NOMO-1 treated with DMSO at 0.1 percent for 48 hours (cell line): ENCODE data around the gene HAUS8.
A peak's percentile ranks its signal among the peaks of the same experiment; 100 is the strongest.
"Not testable (repeated sequence)": the region's sequence is repeated elsewhere in the genome, so short reads cannot be mapped to it uniquely, and the experiment has no call there.

ENCODE experiments used
- DNase-seq: peaks from one replicate; lab custom pipeline; 2025; ENCODE audit not compliant: unreplicated experiment; lab: John Stamatoyannopoulos, UW

The HAUS8 gene

GRCh38 chr19:17037184-17037583 is 38.1 kb downstream of the HAUS8 start:
- DNase-seq = no peak

DNA sequence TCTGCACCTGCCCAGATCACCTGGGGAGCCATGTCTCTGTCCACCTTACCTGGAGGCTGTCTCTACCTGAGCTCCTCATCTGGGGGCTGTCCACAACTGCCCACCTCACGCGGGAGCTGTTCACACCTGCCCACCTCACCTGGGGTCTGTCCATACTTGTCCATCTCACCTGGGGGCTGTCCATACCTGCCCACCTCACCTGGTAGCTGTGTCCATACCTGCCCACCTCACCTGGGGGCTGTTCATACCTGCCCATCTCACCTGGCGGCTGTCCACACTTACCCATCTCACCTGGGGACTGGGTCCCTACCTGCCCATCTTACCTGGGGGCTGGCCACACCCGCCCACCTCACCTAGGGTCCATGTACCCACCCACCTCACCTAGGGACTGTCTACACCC is 38.6 kb downstream of the HAUS8 start:
- no peak for DNase-seq

GRCh38 chr19:17035842-17036424 is 39.3 kb downstream of the HAUS8 start:
- peak; percentile 75 for DNase-seq

- no peak for DNase-seq
Observed at GRCh38 chr19:17031741-17032140, 43.5 kb downstream of the HAUS8 start.

DNA sequence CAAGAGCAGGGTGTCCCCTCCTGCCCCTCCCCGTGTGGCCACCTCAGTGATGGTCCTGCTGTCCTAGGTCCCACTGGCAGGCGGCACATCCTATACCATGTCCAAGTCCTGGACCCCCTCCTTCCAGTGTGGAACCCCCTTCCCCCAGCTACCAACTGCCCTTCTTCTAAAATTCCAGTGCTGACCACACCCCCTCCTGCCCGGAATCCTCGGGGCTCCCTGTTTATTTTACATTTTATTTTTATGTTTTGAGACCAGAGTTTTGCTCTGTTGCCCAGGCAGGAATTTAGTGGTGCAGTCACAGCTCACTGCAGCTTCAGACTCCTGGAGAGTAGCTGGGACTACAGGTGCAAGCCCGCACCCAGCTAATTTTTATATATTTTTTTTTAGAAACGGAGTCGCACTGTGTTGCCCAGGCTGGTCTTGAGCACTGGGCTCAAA is 47.7 kb downstream of the HAUS8 start:
- no peak for DNase-seq

DNA sequence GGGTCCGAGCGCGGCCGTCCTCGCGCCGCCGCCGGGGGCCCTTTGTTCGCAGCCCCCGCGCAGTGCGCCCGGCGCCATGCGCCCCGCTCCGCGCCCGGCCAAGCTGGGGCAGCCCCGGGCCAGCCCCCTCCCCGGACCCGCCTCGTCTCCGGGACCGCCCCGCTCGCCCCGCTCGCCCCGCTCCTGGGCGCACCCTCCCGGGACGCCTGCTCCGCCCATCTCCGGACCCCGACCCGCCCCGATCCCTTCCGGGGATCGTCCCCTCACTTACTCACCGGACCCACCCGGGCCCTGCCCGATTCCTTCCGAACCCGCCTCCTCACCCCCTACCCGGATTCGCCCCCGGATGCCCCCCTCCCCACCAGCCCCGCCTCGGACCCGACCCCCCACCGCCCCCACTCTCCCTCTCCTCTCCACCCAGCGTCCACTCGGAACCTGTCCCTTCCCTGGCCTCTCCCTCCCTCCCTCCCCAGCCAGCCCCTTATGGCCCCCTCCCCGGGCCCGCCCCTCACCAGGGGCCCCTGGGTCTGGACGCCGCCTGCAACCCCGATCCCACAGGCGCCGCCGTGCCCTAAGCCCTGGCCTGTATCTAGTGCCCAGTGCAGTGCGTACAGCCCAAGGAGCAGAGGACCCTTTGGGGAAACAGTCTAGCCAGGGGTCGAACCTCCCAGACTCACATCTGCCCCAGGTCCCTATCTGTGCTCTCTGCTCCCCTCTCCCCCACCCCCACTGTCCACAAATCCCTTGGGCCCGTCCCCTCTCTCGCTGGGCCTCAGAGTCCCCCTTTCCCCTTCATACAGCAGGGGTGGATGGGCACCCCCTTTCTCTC is 48.3 kb downstream of the HAUS8 start, which contains the start of gene CPAMD8:
Gene CPAMD8, minus strand, starts transcription at position 105 of the 829 bp plus-strand sequence. CDS start 168 bp downstream, outside the sequence.
- DNase-seq = no peak

DNA sequence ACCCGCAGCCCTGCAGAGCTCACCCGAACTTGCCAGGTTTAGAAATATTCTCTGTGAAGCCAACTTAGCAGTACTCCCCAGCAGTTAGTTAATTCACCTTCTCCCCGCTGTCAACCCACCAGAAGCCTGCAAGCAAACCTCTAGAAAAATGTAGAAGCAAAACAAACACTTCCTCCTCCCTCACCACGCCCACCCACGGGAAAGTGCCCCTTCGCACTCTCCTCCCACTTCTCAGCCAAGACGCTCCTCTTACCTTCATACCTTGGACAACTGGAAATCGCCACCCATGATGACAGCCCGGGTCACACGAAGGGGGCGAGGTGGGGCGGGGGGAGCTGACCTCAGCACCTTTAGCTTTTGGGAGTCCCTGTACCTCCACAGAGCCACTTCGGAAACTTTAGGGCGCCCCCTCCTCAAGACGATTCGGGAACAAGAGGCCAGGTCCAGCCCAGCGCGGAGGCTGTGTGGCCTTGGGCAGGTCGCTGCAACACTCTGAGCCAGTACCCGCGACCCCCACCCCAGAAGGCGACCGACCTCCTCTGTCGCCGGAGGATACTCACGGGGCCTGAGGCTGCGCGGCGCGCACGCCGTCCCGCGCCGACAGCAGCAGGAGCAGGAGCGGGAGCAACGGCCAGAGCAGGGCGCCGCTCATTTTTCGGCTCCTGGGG is 49.1 kb downstream of the HAUS8 start:
- peak; percentile 76 for DNase-seq

DNA sequence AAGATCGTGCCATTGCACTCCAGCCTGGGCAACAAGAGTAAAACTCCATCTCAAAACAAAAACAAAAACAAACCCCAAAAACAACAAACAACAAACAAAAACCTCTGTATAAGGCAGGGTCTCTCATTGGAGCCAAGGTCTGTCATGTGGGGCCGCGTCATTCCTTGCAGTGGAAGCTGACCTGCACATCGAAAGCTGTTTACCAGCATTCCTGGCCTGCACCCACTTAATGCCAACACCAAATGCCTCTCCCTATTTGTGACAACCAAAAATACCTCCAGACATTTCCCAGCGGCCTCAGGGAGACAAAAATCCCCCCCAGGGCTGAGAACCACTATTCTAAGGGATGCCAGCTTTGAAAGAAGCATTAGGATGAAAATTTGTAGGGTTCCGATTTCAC is 49.9 kb downstream of the HAUS8 start:
- DNase-seq = no peak

- DNase-seq = not testable (repeated sequence)
Observed at GRCh38 chr19:17024941-17025340, 50.3 kb downstream of the HAUS8 start.

DNA sequence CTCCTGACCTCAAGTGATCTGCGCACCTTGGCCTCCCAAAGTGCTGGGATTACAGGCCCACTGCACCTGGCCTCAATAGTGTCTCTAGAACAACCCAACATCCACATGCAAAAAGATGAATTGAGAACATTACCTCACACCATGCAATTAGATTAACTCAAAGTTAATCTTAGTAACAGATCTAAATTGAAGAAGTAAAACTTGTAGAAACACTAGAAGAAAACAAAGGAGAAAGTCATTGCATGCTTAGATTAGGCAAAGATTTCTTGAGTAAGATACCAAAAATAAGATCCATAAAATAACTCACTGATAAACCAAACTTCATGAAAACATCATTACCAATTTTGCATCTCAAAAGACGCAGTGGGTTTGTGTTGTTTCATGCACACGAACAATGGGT is 51.4 kb downstream of the HAUS8 start:
- DNase-seq = peak; percentile 4

GRCh38 chr19:17022738-17023137 is 52.5 kb downstream of the HAUS8 start:
- no peak for DNase-seq

DNA sequence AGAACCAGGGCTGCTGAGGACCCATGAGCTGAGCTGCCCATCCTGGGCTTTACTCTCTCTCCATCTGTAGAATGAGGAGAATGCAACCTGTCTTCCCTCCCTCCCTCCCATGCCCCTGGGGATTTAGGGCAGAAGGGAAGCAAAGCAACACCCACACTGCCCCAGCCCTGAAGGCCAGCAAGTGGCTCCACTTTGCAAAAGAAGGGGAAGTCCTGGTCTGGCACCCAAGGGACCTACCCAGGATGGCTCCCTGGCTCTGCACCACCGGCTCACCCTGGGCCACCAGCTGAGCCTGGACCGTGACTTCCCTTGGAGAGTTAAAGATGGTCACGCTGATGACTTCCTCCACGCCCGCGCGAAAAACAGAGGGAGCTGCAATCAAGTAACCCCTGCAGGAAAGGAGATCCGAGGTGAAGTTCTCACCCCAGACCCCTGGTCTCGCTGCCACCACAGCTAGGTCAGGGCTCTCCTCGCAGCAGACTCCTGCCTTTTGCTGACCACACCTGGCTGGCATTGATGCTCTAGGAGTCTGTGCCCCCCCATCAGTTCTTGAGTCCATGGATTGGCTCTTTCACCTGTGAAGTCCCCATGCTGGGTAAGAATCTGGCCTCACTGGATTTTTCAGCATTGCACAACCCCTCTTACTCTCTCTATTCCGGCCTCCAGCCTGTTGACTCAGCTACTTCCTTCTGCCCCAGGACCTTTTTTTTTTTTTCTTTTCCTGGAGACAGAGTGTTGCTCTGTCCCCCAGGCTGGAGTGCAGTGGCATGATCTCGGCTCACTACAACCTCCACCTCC is 53.3 kb downstream of the HAUS8 start:
- DNase-seq = peak; percentile 63

DNA sequence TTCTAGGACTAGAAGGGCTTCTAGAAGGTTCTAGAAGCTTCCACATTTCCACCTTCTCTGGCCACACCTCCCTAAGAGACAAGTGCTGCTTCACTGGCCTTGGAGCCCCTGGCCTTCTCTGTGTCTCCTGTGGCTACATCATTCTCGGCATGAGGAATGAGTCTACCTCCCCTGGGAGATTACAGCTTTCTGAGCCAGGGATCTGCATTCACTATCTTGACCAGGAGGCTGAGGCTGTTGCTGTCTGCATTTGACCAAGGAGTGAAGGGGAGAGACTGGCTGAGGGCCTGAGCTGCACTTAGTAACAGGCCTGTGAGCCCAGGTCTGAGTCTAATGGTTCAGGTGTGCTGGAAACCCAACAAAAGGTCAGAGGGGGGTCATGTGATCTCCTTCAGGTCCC is 53.9 kb downstream of the HAUS8 start:
- no peak for DNase-seq

GRCh38 chr19:17020823-17021222 is 54.4 kb downstream of the HAUS8 start:
- no peak for DNase-seq

DNA sequence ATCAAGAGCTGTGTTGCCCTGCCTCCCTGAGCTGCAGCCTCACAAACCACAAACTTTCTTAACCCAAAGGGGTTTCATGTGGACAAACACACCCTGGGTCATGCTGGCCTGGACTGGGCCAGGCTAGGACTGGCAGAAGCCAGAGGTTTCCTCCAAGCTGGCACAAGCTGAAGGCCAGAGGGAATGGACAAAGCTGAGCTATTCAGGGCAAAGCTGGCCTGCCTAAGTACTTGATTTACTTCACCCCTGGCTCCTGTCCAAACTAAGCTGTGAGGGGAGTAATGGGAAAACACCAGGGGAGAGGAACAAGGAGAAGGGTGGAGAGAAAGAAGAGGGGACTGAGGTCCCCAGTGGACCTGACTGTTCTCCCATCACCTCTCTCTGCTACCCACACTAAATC is 54.9 kb downstream of the HAUS8 start:
- DNase-seq = no peak

DNA sequence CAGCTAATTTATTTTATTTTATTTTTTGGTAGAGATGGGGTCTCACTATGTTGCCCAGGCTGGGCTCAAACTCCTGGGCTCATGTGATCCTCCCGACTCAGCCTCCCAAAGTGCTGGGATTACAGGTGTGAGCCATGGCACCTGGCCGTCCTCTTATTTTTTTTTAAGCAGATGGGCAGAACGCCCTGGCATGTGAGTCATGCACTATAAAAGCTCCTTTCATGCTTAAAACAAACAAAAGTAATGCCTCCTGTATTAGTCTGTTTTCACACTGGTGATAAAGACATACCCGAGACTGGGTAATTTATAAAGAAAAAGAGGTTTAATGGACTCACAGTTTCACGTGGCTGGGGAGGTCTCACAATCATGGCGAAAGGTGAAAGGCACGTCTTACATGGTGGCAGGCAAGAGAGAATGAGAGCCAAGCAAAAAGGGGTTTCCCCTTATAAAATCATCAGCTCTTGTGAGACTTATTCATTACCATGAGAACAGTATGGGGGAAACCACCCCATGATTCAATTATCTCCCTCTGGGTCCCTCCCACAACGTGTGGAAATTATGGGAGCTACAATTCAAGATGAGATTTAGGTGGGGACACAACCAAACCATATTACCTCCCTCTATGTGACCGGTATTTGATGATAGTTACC is 60.9 kb downstream of the HAUS8 start:
- DNase-seq = not testable (repeated sequence)

DNA sequence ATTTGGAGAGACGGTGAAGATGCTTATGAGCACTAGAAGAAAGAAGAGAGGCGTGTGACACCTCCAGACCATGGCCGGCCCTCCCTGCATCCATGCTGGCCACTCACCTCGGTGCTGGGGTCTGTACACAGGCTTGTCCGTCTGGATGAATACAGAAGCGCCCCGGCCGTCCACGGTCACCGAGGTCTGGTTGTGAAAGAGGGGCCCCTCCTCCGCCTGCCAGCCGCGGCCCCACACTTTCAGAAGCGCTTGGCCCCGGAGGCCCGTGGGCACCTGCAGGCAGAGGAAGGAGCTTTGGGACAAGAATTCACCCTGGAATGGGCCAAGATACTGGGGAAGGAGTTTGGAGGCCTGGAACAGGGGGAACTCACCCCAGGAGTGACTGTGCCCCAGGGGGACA is 63.8 kb downstream of the HAUS8 start:
- no peak for DNase-seq

DNA sequence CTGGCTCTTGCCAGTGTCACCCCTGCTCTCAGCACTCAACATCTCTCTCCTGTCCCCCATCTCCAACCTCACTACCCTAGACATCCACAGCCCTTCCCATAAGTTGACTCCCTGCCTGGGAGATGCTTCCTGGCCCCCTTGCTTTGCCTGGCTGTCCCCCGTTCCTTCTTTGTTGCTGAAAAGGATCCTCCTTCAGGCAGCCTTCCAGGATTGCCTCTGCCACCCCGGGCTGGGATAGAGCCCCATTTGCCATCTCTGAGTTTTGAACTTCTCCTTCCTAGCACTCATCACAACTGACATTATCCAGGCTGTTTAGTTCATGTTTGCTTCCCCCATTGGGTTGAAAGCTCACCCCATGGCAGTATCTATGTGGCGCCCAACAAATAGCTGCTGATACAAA is 68.7 kb downstream of the HAUS8 start:
- no peak for DNase-seq

- DNase-seq = no peak
Observed at GRCh38 chr19:17005000-17005399, 70.3 kb downstream of the HAUS8 start.

GRCh38 chr19:17004386-17004785 is 70.9 kb downstream of the HAUS8 start:
- DNase-seq = no peak

DNA sequence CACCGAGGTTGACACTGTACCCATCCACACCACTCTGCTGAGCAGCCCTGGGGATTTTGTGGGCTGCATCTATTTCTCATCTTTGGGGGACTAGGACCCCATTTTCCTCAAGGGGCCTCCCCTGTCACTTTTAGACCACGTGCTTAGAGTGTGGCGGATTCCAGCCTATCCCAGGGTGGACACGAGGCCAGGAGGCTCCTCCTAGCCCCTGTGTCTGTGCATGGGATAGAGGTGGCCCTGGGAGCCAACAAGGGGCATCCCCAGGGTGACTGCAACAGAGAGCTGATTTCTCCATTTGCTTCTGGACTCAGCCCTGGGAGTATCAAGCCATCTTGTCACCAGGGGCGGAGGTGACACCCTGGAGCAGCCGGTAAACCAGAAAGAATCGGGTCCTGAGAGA is 72.8 kb downstream of the HAUS8 start:
- DNase-seq = no peak
